ENCODE data around the gene KCNAB1.

KCNAB1 gene

GRCh38 chr3:156377718-156378117 is 257.3 kb downstream of the KCNAB1 start:
- DNase-seq = no peak

- DNase-seq = no peak
Measured at GRCh38 chr3:156378871-156379270, 258.5 kb downstream of the KCNAB1 start.

GRCh38 chr3:156379327-156379726 is 258.9 kb downstream of the KCNAB1 start:
- no peak for DNase-seq

- DNase-seq = no peak
Measured at GRCh38 chr3:156381253-156381652, 260.9 kb downstream of the KCNAB1 start.

GRCh38 chr3:156382458-156383346 is 262.3 kb downstream of the KCNAB1 start:
- DNase-seq = peak; percentile 75

GRCh38 chr3:156383441-156384025 is 263.2 kb downstream of the KCNAB1 start:
- DNase-seq = no peak

GRCh38 chr3:156388497-156389448 is 268.4 kb downstream of the KCNAB1 start:
- no peak for DNase-seq

GRCh38 chr3:156389449-156389950 is 269.1 kb downstream of the KCNAB1 start:
- no peak for DNase-seq

GRCh38 chr3:156390846-156391245 is 270.5 kb downstream of the KCNAB1 start:
- no peak for DNase-seq

- peak; percentile 61 for DNase-seq
Measured at GRCh38 chr3:156395961-156396710, 275.8 kb downstream of the KCNAB1 start.

- no peak for DNase-seq
Measured at GRCh38 chr3:156396851-156397250, 276.5 kb downstream of the KCNAB1 start.

- no peak for DNase-seq
Measured at GRCh38 chr3:156397534-156397933, 277.2 kb downstream of the KCNAB1 start.

GRCh38 chr3:156400062-156400461 is 279.7 kb downstream of the KCNAB1 start:
- no peak for DNase-seq

GRCh38 chr3:156400735-156401134 is 280.4 kb downstream of the KCNAB1 start:
- peak; percentile 11 for DNase-seq

- DNase-seq = no peak
Measured at GRCh38 chr3:156404217-156404616, 283.8 kb downstream of the KCNAB1 start.

GRCh38 chr3:156406393-156406792 is 286.0 kb downstream of the KCNAB1 start:
- no peak for DNase-seq

GRCh38 chr3:156407617-156408225 is 287.3 kb downstream of the KCNAB1 start:
- no peak for DNase-seq

GRCh38 chr3:156409694-156410093 is 289.3 kb downstream of the KCNAB1 start:
- DNase-seq = no peak

GRCh38 chr3:156412600-156412999 is 292.2 kb downstream of the KCNAB1 start:
- no peak for DNase-seq

GRCh38 chr3:156413293-156413892 is 293.0 kb downstream of the KCNAB1 start:
- no peak for DNase-seq

- DNase-seq = peak; percentile 92
Measured at GRCh38 chr3:156416846-156417558, 296.6 kb downstream of the KCNAB1 start.
